GM12878 (cell line): ENCODE data around the gene ZSWIM3. TPM values are rescaled to one million over a fixed set of nuclear protein-coding genes. Genes with fewer than 3 reads are reported as not detected.

Source experiments
- ATAC-seq: fragments of 200-7000 bp; cut with Tn5 transposase; 3 replicates; pipeline ENCODE4 v1.9.1; 2020; ENCODE audit warnings: mild to moderate bottlenecking, moderate library complexity
- Bru-seq: library from RNA; stranded (reverse); fragments of 400-500 nt; gene quantifications from one replicate; lab custom pipeline; 2021; lab: Mats Ljungman, UMichigan
- BruChase-seq, 2 experiments: library from RNA; stranded (reverse); fragments of 400-500 nt; gene quantifications; one replicate each; lab custom pipeline; 2021; lab: Mats Ljungman, UMichigan
- BruUV-seq: library from RNA; stranded (reverse); fragments of 400-500 nt; replicated peaks from 2 replicates; lab custom pipeline; 2021; lab: Mats Ljungman, UMichigan
- CTCF ChIA-PET: fragments of 300-600 bp; sonication (Branson Sonifier 250); formaldehyde crosslinking; extraction: SDS; loops from one replicate; lab custom pipeline; 2021; ENCODE audit warnings: inconsistent platforms; lab: Yijun Ruan, JAX
- POLR2A ChIA-PET: fragments of 350-600 bp; formaldehyde crosslinking; extraction: SDS; loops from one replicate; lab custom pipeline; 2021; ENCODE audit warnings: inconsistent platforms; lab: Charles Lee
- RAD21 ChIA-PET: fragments of 300-600 bp; sonication (Branson Sonifier 250); formaldehyde crosslinking; loops from one replicate; lab custom pipeline; 2023; ENCODE audit warnings: antibody characterized with exemption; ENCODE audit not compliant: unreplicated experiment; lab: Charles Lee
- SMC1A ChIA-PET: fragments of 300-600 bp; sonication (Branson Sonifier 250); formaldehyde crosslinking; loops from one replicate; lab custom pipeline; 2023; ENCODE audit not compliant: unreplicated experiment, uncharacterized antibody; lab: Charles Lee
- DNase-seq: peaks from one replicate; pipeline ENCODE4 v3.0.0-alpha.2; 2011; ENCODE audit warnings: low read depth, low spot score
- FAIRE-seq: peaks from 3 replicates; lab custom pipeline; 2011; peaks lifted over from hg19 to GRCh38; lab: Jason Lieb, UNC
- H2AFZ ChIP-seq: 2 replicates; pipeline ENCODE4 v1.6.0; 2011; ENCODE audit warnings: low read depth, low read length, control low read depth; ENCODE audit not compliant: control insufficient read depth
- H3K27ac ChIP-seq: 2 replicates; pipeline ENCODE4 v1.5.1; 2011; ENCODE audit warnings: control low read depth; ENCODE audit not compliant: control insufficient read depth, insufficient read depth
- H3K27me3 ChIP-seq, 2 experiments: replicated peaks in 1 of 2; 2 replicates each; pipeline versions ENCODE4 v1.6.0 to v1.6.1; 2011; ENCODE audit warnings: low read length in 1 of 2; ENCODE audit not compliant: control insufficient read depth in 2 of 2, insufficient read depth in 2 of 2
- H3K36me3 ChIP-seq, 2 experiments: 2 replicates each; pipeline ENCODE4 v1.5.1; 2011; ENCODE audit warnings: low read length in 1 of 2; ENCODE audit not compliant: control insufficient read depth in 2 of 2, insufficient read depth in 2 of 2
- H3K4me1 ChIP-seq: 2 replicates; pipeline ENCODE4 v1.6.1; 2011; ENCODE audit warnings: mild to moderate bottlenecking, low read length, moderate library complexity, mixed read lengths; ENCODE audit not compliant: control insufficient read depth, insufficient read depth
- H3K4me2 ChIP-seq: 2 replicates; pipeline ENCODE4 v1.6.0; 2011; ENCODE audit warnings: control low read depth; ENCODE audit not compliant: control insufficient read depth, insufficient read depth
- H3K4me3 ChIP-seq: fragments of 200-600 bp; sonication (generic); 2 replicates; pipeline ENCODE4 v1.5.1; 2016
- H3K79me2 ChIP-seq: 2 replicates; pipeline ENCODE4 v1.6.0; 2011; ENCODE audit warnings: low read length; ENCODE audit not compliant: control insufficient read depth, insufficient read depth
- H3K9ac ChIP-seq: 2 replicates; pipeline ENCODE4 v1.8.0; 2011; ENCODE audit warnings: low read length, control low read depth, mixed read lengths; ENCODE audit not compliant: control insufficient read depth, insufficient read depth
- H3K9me3 ChIP-seq: replicated peaks from 3 replicates; pipeline ENCODE4 v1.5.1; 2011; ENCODE audit warnings: mild to moderate bottlenecking, low read length; ENCODE audit not compliant: control insufficient read depth, insufficient read depth
- H4K20me1 ChIP-seq: 2 replicates; pipeline ENCODE4 v1.6.0; 2011; ENCODE audit not compliant: control insufficient read depth, insufficient read depth
- CBX5 ChIP-seq: sonication (generic); IDR thresholded peaks from 2 replicates; pipeline ENCODE4 v1.6.1; 2016; ENCODE audit warnings: low read depth, moderate library complexity, mild to moderate bottlenecking, inconsistent platforms
- IRF4 ChIP-seq: IDR thresholded peaks from 2 replicates; pipeline ENCODE4 v1.6.1; 2011; ENCODE audit warnings: low read depth, low read length
- NKRF ChIP-seq: fragments of 450-650 bp; conservative IDR thresholded peaks from 2 replicates; pipeline ENCODE4 v1.6.1; 2017; ENCODE audit warnings: mild to moderate bottlenecking, moderate library complexity
- NR2C1 ChIP-seq: fragments of 450-650 bp; IDR thresholded peaks from 2 replicates; pipeline ENCODE4 v1.6.1; 2017; ENCODE audit warnings: antibody characterized with exemption, mild to moderate bottlenecking, moderate library complexity
- SIX5 ChIP-seq: IDR thresholded peaks from 2 replicates; pipeline ENCODE4 v1.6.1; 2011; ENCODE audit warnings: mild to moderate bottlenecking, low read depth, low read length, moderate library complexity; ENCODE audit not compliant: severe bottlenecking
- SMAD5 ChIP-seq: IDR thresholded peaks from 2 replicates; pipeline ENCODE4 v1.6.1; 2016; ENCODE audit warnings: antibody characterized with exemption, low read depth
- SREBF2 ChIP-seq: IDR thresholded peaks from 2 replicates; pipeline ENCODE4 v1.6.1; 2012; ENCODE audit warnings: mild to moderate bottlenecking, low read length
- TCF12 ChIP-seq: IDR thresholded peaks from 2 replicates; pipeline ENCODE4 v1.6.1; 2011; ENCODE audit warnings: low read depth, mild to moderate bottlenecking, low read length
- ZBTB4 ChIP-seq: fragments of 450-650 bp; formaldehyde crosslinking; IDR thresholded peaks from 2 replicates; pipeline ENCODE4 v1.4.0; 2022; ENCODE audit warnings: mild to moderate bottlenecking, moderate library complexity
- WGBS: methylation state at CpG from one replicate; pipeline ENCODE4 v1.1.6; 2016; ENCODE audit warnings: low lambda C conversion rate; ENCODE audit not compliant: insufficient replicate concordance, insufficient coverage; ENCODE audit errors: missing lambda C conversion rate; 5-methylcytosine and 5-hydroxymethylcytosine counted together
- in situ Hi-C: fragments of 300-500 bp; cut with MboI; formaldehyde crosslinking; loops from 9 replicates; pipeline ENCODE4 v1.14.3; 2018; ENCODE audit warnings: mixed read lengths
- intact Hi-C: fragments of 100-400 bp; cut with micrococcal nuclease; formaldehyde crosslinking; loops from one replicate; pipeline ENCODE4 v1.14.2; 2022; ENCODE audit not compliant: unreplicated experiment
- long read RNA-seq, 2 experiments: library from polyadenylated mRNA; unstranded; transcript quantifications; one replicate each; pipeline ENCODE4 v2.0.0, GENCODE V29; 2019 to 2020
- polyA minus RNA-seq, 3 experiments: library from RNA; depleted of rRNA, polyadenylated mRNA; stranded (reverse); fragments of >200 nt; gene quantifications; 2 replicates each; pipeline ENCODE4 v1.2.3, GENCODE V29; 2011
- polyA plus RNA-seq, 11 experiments: library from polyadenylated mRNA; depleted of rRNA in 4 of 11; unstranded in 6 of 11; stranded (reverse) in 5 of 11; fragments of >200 nt; fragmentation: Nextera tagmentation in 4 of 11; fragmentation: Illumina TruSeq in 1 of 11; extraction: Ambion mirVana in 4 of 11; extraction: Trizol in 1 of 11; gene quantifications; 1 replicate in 1 of 11; 2 replicates in 10 of 11; pipeline versions ENCODE4 v1.2.1 to v1.2.3, GENCODE V29; 2011 to 2016; ENCODE audit warnings: inconsistent platforms in 2 of 11, missing spikeins in 2 of 11, low read depth in 1 of 11
- total RNA-seq, 4 experiments: library from RNA; depleted of rRNA in 3 of 4; stranded (reverse); fragments of >200 nt in 3 of 4; fragmentation: Illumina TruSeq in 1 of 4; extraction: Trizol in 1 of 4; gene quantifications; 2 replicates each; pipeline versions ENCODE4 v1.2.1 to v1.2.3, GENCODE V29; 2013 to 2021

ZSWIM3 gene
- 6.8 and 7.8 TPM in 2 replicates for total RNA-seq (2013; cell fraction: nucleolus; rRNA removed)
- total RNA-seq (2014; rRNA removed) (4.6 and 5.7 TPM in 2 replicates), total RNA-seq (2014; rRNA removed; fragmentation: Illumina TruSeq; extraction: Trizol) (4.3 and 4.9 TPM in 2 replicates), total RNA-seq (2021) (4.1 and 4.5 TPM in 2 replicates), polyA plus RNA-seq (2011; rRNA removed) (4.3 and 5.1 TPM in 2 replicates), polyA plus RNA-seq (2014; fragmentation: Illumina TruSeq; extraction: Trizol) (3.2 and 4.7 TPM in 2 replicates), polyA plus RNA-seq (2014; fragmentation: Nextera tagmentation; extraction: Ambion mirVana) (1 to 10 TPM; 1.6 to 2.0 TPM), polyA plus RNA-seq (2014; rRNA removed) (4.1 and 4.6 TPM in 2 replicates), polyA plus RNA-seq (2016; fragmentation: Nextera tagmentation; extraction: Ambion mirVana) (1 to 10 TPM; 3.5 to 3.6 TPM), polyA minus RNA-seq (2011; rRNA and poly(A)+ RNA removed) (11.8 and 13.4 TPM in 2 replicates), Bru-seq, nascent RNA (percentile 52 among the genes with signal in this experiment), BruChase-seq, experiment 1, labeled RNA remaining after a 6-hour chase (percentile 49 among the genes with signal in this experiment), BruChase-seq, experiment 2, labeled RNA remaining after a 2-hour chase (percentile 52 among the genes with signal in this experiment)
- 1.2 TPM for polyA plus RNA-seq (2011; ENCODE audit: low read depth)
- 5.1 and 5.5 TPM in 2 replicates for polyA plus RNA-seq (2011; cell fraction: cytosol; rRNA removed)
- 3.6 and 3.7 TPM in 2 replicates for polyA plus RNA-seq (2011; cell fraction: nucleus; rRNA removed)
- polyA plus RNA-seq (2012), result 1.1 and 3.4 TPM in 2 replicates
- polyA minus RNA-seq (2011; cell fraction: cytosol; rRNA and poly(A)+ RNA removed), result 2.6 and 2.8 TPM in 2 replicates
- polyA minus RNA-seq (2011; cell fraction: nucleus; rRNA and poly(A)+ RNA removed), result 1.8 and 3.3 TPM in 2 replicates
- long read RNA-seq, experiment 1, partial matches to known transcripts, result 0 of 2 reads
- long read RNA-seq, experiment 1, other reads (novel, unspliced or antisense), result 2 of 2 reads
- long read RNA-seq, experiment 2, transcript ZSWIM3-201 (2 exons, 2,773 nt), result major isoform, 26 of 34 reads
- long read RNA-seq, experiment 2, partial matches to known transcripts, result 0 of 34 reads
- long read RNA-seq, experiment 2, other reads (novel, unspliced or antisense), result 8 of 34 reads

DNA sequence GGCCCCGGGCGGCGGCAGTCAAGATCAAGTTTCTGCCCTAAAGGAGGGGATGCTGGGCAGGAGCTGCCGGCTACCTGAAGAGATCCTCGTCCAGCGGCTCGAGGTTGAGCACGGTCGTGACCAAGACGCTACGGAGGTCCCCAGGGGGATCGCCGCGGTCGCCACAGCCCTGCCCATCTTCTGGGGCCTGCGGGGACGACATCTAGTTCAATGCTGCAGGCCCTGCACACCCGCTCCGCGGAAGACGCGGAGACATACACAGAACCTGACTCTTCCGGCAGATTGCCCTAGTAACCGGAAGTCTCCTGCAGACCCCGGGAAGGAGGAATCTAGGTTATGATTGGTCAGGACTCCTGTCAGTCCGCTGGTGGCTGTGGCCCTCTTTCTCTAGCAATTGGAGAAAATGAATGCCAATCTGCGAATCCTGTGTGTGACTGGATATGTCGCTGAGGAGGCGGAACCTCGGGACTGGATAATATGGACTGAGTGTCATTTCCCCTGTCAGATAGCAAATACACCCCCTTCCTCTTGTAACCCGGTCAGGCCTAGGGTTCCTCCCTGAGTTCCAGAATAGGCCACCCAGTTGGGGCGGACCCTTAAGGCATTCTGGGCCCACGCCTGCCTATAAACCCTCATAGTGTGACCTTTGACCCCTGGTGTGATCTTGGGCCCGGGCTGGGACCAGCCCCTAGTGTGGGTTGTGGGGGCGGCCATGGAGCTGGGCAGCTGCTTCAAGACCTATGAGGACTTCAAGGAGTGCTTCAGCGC is at the start of gene ZSWIM3, which contains the start of gene ACOT8:
Gene ZSWIM3, plus strand, starts transcription at position 501 of the 768 bp plus-strand sequence. Its CDS starts 212 bp downstream, at position 713.
Gene ACOT8, minus strand, starts transcription at position 279 of the 768 bp plus-strand sequence. Its CDS starts 77 bp downstream, at position 202.
- in situ Hi-C loops (no loop called here), intact Hi-C loops (loop anchor here (2.0 to 5.0 kb wide), 3 partner anchors 34 to 78 kb away; partner anchors contain the start of genes CTSA, NEURL2, PCIF1 and UBE2C)
- Histone ChIP-seq H3K36me3 (no peaks in the 10 kb centered on the region), H3K4me2 (peak within 1 kb of the TSS; percentile 98), H3K79me2 (peaks cover 19% of the 10 kb centered on the region), H4K20me1 (no peaks in the 10 kb centered on the region), H2AFZ (peak within 1 kb of the TSS; percentile 98), H3K4me1 (peaks cover 8% of the 10 kb centered on the region), H3K27ac (peak within 1 kb of the TSS; percentile 96), H3K9me3 (no peaks in the 10 kb centered on the region), H3K9ac (peak within 1 kb of the TSS; percentile 89), H3K4me3 (peak within 1 kb of the TSS; percentile 97), H3K27me3 (no peaks in the 10 kb centered on the region)
- CTCF ChIA-PET, result interaction anchor here (1.0 to 2.6 kb wide), 10 partner anchors 15 to 113 kb away, joined by 3 to 11 read pairs (median 4); partner anchors contain the start of gene ZSWIM1
- FAIRE-seq (peak; percentile 97), DNase-seq (peak; percentile 100), ATAC-seq (peak; percentile 98)
- no TSS peak for BruUV-seq
- SMC1A ChIA-PET, result interaction anchor here (0.8 to 1.5 kb wide), 5 partner anchors 11 to 103 kb away, joined by 3 to 5 read pairs (median 4); partner anchors contain the start of genes PCIF1 and ZSWIM1
- POLR2A ChIA-PET, result interaction anchor here (0.7 to 2.3 kb wide), 11 partner anchors 24 to 1594 kb away, joined by 3 to 16 read pairs (median 4); partner anchors contain the start of genes CTSA, NEURL2, PCIF1 and UBE2C
- under 1% methylated on average over 36 of the region's 36 CpGs for WGBS
- RAD21 ChIA-PET, result interaction anchor here (0.9 to 1.8 kb wide), 3 partner anchors 15 to 104 kb away, joined by 3 to 6 read pairs (median 5); partner anchors contain the start of gene ZSWIM1
- no peak for TF ChIP-seq ZBTB4 (CRISPR knock-in tag)
- no peak for TF ChIP-seq SIX5
- no peak for TF ChIP-seq CBX5
- TF ChIP-seq NKRF, result peak; percentile 76
- TF ChIP-seq NR2C1, result peak; percentile 96
- TF ChIP-seq IRF4, result peak; percentile 17; the same call in 1 of the 2 replicates
- TF ChIP-seq SMAD5, result peak; percentile 68
- no peak for TF ChIP-seq SREBF2
- TF ChIP-seq TCF12, result peak; percentile 62; the same call in 1 of the 2 replicates
